GM21515 (cell line): Measurements from ENCODE around the gene AKIRIN1.
"Not testable (repeated sequence)": the region's sequence is repeated elsewhere in the genome, so short reads cannot be mapped to it uniquely, and the experiment has no call there.

Experiments
- ATAC-seq: cut with Tn5 transposase; IDR thresholded peaks from one replicate; pipeline ENCODE4 v1.9.1; 2021; ENCODE audit not compliant: unreplicated experiment

The AKIRIN1 gene

DNA sequence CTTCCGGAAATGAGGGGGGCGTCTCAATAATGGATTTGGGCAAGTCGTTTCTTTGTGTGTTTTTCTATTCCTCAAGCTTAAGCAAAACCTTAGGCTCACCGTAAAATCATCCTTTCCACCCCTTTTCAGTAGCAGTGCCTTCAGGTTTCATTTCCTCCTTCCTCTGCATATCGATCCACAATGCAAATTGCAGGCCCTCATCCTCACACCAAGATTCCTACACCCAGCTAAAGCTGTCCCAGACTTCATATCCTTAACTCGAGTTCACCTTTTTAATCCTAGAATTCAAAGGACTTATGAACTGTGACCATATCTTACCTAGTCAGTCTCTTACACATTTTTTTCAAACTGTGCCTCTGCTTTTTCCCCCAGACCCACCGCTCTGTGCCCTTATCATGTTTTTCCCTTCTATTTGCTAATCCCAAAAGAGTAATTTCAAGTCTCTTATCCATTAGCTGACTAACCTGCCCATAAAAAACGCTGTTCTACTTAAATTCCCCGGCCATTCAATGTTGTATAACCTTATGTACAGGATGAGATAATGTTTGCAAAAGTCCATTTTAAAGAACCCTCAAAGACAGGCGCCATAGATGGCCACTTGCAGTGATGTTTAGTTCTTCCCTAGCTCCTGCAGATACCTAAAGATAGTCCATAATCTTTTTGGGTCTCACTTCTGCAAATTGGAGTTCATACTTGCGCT lies 1.5 kb downstream of the AKIRIN1 start:
- ATAC-seq: no peak

DNA sequence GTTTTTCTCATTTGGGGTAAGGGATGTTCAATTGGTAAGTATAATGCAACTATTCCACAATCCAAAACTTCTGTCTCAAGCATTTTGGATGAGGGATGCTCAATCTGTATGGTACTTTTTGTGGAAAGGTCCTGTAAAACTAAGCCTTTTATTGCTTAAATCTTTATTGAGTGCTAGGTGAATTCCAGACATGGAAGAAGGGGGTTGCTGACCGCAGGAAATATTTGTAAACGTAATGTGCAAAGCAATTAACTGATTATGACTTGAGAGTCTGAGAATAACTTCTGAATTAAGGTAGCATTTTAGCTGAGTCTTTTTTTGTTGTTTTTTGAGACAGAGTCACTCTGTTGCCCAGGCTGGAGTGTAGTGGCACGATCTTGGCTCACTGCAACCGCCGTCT lies 3.1 kb downstream of the AKIRIN1 start:
- no peak for ATAC-seq

DNA sequence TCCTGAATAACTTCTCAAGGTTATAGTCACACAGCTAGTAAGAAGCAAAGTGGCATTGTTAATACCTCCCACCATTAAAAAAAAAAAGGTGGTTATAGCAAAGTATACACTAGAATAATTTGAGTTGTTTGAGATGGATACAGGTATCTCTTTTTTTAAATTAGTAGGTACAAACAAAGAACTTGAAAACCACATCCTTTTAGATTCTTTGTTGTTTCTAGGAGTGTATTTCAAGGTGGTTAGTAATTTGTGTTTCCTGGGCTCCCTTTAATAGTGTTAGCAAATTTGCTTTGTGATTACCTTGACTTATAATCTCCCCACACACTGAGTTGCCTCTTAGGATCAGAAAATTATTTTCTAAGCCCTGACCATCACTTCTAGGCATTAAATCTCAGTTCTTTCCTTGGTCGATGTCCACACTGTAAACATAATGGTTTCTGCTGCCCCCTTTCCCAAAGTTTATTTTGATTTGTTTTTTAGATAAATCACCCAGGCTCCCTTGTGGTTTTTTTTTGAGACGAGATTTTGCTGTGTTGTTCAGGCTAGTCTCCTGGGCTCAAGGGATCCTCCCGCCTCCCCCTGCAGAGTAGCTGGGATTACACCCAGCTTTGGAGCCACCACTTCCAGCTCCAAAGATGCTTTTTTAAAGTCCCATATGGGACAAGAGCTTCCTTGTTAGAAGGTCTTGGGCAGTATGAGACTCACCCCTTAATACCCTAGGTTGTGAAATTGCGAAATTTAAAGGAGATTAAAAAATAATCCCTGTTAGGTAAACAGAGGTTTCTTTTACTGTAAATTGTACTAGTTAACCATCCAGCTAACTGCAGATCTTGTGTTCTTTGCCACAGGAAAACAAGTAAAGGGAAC lies 6.2 kb downstream of the AKIRIN1 start:
- ATAC-seq: no peak

DNA sequence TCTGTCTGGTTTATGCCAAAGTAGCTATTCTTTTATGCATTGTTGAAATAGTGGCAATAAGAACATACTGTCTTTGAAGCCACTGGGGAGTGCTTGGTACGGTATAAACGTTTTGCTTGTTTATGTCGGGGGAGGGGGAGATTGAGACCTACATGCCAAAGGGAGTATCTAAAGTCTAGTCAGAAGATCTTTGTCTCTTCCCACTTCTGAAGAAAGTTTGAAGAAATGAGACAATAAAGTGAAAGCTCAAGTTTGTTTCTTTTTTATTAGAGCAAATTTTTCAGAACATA lies 6.8 kb downstream of the AKIRIN1 start:
- no peak for ATAC-seq

DNA sequence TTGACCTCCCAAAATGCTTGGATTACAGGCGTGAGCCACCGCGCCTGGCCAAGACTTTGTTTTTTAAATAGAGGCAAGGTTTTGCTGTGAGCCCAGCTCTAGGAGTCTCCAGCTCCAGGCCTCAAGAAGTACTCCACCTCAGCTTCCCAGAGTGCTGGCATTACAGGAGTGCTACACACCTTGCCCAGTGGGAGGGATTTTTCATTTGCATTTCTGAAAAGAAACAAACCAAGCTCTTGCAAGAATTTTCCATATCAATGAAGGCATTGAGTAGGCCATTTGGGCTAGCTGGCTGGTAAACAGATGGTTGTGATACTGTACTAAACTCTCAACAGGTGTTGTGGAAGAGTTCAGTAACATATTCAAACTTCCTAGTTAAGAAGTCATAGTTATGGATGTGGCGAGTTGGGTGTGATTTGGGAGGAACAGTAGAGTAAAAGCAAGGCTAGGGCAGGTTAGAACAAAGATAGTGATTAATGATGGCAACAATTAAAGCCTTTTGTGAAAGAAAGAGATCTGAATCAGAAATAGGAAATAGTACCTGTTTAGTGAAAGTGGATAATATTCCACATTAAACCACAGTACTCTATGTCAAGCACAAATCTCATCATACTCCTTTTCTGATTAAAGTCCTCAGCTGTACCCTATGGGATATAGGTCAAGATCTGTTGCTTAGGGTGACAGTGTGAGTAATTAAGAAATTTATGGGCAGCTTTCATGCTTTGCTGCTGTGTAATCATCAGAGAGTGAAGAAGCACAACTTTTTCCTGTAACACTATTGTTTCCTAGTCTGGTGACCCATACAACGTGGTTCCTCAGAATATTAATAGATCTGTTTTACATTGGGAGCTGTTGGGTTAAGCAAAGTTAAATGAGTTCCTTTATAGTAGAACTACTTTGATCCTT lies 10.7 kb downstream of the AKIRIN1 start:
- no peak for ATAC-seq

DNA sequence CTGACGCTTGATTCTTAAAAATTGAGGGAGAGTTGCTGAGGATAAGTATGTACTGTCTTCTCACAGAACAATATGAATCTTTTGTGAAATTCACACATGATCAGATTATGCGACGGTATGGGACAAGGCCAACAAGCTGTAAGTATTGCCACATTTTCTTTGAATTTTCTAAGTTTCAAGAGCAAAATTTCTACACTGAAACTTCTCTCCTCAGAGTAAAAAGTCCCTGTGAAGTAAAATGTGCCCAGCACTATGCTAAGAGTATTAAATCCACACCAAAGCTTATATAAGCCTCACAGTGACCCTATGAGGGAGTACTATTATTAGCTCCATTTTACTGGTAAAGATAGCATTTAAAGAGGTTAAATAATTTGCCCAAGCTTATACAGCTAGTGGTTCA lies 12.2 kb downstream of the AKIRIN1 start:
- ATAC-seq: no peak

DNA sequence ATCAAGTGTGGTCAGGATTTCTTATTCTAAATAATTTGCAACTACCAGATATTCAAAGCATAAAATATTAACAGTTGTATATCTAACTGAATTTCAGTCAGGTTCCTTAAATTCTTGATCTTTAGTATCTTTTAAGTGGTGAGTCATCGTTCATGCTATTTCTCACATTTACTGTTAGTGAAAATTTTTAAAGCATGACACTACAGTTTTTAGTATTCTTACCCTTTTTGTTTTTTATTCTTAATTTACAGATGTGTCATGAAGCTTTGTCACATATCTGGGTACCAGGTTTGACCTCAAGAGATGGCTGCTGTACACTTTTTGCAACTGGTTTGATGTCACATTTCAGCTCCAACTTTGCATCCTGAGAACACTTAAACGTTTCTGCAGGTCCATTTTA lies 12.7 kb downstream of the AKIRIN1 start:
- no peak for ATAC-seq

DNA sequence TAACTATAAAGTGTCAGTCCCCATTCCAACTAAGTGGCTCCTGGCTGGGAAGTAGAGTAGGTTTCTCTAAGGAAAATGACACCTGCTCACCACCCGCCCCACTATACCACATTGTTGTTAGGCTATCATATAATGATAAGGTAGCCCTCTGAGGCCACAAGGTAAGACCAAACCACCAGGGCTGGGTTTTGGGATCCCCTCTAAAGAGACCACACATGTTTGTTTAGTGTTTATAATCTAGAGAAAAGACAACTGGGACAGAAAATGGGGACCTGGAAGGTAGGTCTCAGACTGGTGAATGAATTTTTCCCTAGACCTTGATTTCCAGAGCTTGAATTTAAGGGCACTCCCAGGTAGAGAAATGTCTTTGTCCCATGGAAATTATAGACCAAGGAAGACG lies 15.2 kb downstream of the AKIRIN1 start:
- no peak for ATAC-seq

DNA sequence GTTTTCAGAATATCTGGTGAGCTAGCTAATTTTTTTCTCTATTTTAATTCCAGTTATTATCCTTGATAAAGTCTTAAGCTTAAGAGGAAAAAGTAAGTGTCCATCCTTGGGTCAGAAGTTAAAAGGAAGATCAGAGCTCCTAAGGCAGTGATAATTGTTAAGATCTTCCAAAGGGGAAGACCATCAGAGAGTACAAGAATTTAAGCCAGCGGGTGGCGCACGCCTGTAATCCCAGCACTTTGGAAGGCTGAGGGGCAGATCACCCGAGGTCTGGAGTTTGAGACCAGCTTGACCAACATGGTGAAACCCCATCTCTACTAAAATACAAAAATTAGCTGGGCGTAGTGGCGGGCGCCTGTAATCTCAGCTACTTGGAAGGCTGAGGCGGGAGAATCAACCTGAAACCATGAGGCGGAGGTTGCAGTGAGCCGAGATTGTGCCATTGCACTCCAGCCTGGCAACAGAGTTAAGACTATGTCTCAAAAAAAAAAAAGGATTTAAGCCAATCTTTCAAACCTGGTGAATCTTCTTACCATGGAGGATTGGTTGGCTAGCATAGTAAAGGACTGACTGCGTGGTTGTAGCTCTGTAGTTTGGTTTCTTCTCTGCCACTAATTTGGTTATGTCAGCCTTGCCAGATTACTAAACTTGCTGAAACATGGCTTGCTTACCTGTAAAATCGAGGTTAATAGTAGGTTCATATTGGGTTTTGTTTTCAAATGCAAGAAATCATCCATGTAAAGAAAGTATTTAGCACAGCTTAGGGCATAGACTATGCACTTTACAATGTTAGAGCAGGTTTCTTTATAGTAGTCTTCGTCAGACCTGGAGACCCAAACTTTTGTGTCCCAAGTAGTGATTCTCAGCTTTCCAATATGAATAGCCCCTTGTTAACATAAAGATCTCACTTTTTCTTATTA lies 15.9 kb downstream of the AKIRIN1 start:
- no peak for ATAC-seq

DNA sequence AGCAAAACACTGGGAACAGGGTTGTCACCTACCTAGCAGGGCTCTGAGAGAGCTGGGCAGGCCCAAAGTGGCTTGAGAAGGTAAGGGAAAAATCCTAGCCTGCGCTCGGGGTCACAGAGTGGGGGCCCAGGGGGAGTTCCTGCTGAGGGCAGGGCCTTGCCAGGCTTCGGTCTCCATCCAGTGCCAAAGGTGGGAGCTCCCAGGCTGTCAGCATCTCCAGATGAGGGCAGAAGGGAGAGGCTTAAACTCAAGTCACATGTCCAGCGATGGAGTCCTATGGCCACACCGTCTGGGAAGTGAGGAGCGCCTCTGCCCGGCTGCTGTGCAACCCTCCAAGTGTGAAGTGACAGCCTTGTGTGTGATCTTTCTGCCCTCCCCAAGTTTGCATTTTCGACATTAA lies 23.9 kb downstream of the AKIRIN1 start:
- ATAC-seq: not testable (repeated sequence)

DNA sequence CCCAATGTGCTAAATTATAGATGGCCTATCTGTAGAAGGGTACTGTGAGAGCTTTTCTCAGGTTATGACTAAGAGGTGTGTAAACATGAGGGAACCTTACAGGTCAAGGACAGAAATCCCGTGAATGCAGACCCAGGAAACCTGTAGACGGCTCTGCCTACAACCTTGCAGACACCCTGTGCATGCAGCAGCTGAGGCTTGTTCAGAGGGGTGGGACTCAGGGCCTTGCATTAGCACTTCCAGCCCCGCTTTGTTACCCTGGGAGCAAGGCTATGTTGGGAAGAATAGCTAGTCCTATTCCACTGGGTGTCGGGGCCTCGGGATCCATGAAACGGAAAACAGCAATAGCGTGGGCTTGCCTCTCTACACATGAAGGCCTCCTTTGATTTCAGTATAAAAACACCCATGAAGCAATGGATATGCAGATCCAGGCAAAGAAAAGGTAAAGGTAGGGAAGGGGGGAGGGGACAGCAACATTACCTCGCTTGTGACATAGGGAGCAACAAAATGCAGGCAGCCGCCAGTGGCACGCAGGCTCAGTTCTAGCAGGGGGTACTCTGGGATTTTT lies 25.6 kb downstream of the AKIRIN1 start:
- no peak for ATAC-seq

DNA sequence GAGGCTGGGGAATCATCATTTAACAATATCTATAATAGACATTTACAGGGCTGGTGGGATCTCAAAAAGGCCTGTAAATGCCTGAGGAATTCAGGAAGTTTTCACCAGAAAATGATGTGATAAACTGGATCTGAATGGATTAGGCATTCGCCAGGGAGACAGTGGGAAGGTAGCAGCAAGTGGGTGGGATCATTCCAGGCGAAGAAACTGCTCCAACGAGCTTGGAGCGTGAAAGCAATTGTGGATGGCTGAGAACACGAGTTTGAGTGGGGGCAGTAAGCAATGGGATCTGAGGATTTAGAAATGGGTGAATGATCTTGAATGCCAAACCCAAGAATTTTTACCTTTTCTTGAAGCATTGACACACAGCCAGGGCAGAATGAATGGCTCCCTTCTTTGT lies 26.2 kb downstream of the AKIRIN1 start:
- no peak for ATAC-seq

DNA sequence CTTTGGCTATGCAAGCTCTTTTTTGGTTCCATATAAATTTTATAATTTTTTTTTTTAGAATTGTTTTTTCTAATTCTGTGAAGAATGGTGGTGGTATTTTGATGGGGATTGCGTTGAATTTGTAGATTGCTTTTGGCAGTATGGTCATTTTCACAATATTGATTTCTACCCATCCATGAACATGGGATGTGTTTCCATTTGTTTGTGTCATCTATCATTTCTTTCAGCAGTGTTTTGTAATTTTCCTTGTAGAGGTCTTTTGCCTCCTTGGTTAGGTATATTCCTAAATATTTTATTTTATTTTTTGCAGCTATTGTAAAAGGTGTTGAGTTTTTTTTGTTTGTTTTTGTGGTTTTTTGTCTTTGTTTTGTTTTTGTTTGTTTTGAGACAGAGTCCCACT lies 29.4 kb downstream of the AKIRIN1 start:
- ATAC-seq: not testable (repeated sequence)

DNA sequence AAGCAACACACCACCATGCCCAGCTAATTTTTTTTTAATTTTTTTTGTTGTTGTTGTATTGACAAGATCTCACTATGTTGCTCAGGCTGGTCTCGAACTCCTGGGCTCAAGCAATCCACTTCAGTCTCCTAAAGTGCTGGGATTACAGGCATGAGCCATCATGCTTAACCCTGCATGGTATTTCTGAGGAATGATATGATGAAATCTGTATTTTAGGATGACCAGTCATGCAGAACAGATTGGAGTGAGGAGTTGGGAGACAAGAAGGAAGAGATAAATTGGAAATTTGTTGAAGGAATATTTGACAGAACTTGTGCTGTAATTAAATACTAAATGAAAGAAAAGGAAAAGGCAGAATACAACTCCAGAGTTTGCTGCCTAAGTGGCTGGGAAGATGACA lies 30.4 kb downstream of the AKIRIN1 start:
- no peak for ATAC-seq

DNA sequence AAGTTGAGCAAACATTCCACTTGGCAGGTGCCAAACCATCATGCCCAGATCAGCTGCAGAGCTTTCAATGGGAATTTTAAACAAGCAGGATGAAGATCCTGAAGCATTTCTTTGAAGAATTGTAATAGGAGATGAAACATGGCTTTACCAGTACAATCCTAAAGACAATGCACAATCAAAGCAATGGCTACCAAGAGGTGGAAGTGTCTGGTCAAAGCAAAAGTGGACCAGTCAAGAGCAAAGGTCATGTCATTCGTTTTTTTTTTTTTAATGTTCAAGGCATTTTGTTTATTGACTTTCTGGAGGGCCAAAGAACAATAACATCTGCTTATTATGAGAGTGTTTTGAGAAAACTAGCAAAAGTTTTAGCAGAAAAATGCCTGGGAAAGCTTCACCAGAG lies 32.1 kb downstream of the AKIRIN1 start:
- no peak for ATAC-seq

DNA sequence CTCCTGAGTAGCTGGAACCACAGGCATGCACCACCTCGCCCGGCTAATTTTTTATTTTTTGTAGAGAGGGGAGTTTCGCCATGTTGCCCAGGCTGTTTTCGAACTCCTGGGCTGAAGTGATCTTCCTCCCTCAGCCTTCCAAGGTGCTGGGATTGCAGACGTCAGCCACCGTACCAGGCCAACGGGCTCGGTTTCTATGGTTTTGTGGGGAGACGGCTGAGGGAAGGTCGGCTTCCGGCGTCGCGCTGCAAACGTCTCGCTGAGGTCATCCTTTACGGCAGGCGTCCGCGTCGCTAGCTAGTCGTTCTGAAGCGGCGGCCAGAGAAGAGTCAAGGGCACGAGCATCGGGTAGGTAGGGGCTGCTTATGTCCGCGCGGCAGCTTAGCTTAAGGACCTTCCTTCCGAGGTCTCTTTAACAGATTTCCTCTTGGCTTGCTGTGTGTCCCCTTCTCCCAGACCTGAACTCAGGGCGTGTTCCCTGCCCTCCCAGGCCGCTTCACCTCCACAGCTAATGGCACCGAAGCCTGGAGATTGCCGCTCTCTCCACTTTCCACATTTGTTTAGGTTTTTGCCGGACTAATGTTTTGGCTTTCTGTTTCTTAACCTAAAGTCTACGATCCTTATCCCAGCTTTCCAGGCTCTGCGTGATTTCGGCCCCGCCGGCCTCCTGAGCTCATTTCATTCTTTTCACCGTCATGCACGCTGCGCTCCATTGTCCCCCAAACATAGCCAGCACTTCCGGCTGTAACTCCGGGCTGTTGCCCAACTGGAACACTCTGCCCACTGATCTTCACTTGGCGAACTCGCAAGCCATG lies 35.2 kb downstream of the AKIRIN1 start, which contains the start of gene NDUFS5:
Gene NDUFS5 (plus strand): TSS at position 300 of the 815 bp plus-strand sequence. CDS start 2,375 bp downstream, outside the sequence.
- peak; percentile 78 for ATAC-seq

DNA sequence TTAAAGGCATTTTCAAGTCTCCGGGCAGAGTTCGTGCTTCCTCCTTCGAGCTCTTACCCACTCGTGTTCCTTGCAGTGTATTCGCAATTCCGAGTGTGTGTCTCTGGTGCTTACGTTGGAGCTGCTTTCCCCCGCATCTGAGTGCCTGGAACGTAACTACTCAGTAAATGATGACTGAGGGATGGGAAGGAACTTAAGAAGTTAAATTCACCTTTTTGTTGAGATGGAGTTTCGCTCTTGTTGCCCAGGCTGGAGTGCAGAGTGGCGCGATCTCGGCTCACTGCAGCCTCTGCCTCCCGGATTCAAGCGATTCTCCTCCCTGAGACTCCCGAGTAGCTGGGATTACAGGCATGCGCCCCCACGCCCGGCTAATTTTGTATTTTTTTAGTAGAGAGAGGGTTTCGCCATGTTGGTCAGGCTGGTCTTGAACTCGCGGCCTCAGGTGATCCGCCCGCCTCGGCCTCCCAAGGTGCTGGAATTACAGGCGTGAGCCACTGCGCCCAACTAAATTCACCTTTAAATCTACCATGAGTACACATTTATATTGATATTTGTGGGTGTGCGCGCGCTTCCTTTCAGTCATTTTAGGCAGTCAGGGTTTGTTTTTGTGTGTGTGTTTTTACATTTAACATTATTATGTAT lies 35.9 kb downstream of the AKIRIN1 start:
- ATAC-seq: peak; percentile 22

DNA sequence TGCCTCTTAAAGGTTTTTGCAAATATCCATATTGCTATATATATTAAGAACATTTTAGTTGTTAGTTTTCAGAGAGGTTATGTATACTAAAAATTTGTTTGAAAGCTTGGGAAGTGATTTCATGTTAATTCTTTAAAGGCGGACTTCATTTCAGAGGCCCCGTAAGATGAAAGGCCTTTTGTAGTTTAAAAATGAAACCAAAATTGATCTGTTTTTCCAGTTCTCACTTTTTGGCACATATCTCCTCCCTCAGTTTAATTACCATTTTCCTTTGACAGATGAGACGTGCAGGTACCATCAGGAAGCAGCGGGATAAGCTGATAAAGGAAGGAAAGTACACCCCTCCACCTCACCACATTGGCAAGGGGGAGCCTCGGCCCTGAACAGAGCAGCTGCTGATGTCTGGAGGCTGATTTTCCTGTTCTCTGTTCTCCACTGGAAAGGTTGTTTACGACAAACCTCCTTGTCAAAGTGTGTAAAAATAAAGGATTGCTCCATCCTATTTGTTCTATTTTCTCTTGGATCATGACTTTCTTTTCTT lies 43.1 kb downstream of the AKIRIN1 start:
- ATAC-seq: no peak
